GM10847 (cell line): Measurements from ENCODE around the gene GRIA1.

Source experiments
- POLR2A ChIP-seq: IDR thresholded peaks from 2 replicates; pipeline ENCODE4 v1.6.1; 2011; ENCODE audit not compliant: insufficient read length; ENCODE audit errors: extremely low read depth

GRIA1 gene

GRCh38 chr5:153744751-153745150 lies 254.3 kb downstream of the GRIA1 start:
- TF ChIP-seq POLR2A, result no peak

DNA sequence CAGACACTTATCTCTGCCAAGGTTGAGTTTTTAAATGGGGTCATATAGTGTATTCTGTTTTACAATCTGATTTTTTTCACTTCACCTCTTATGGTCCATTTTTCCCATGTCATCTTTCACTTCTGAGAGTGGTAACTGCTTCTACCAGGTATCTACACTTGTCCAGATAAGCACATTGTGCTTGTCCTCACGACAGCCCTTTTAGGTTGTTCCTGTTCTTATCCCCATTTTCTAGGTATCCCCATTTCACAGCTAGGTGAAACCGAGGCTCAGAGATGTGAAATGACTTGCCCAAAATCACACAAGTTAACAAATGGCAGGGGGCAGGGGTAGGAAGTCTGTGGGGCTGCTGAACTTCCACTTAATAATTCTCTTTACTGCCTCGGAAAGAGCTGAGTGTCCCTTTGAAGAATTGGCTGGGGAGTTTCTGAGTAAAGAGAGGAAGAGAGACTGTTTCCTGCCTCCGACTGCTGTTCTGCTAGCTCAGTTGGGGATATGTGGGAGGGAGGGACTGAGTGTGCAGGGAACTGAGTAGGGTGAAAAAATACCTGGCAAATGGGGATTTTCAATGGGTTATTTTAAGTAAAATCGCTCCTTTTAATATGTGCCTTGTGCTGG lies 255.4 kb downstream of the GRIA1 start:
- TF ChIP-seq POLR2A, result no peak

DNA sequence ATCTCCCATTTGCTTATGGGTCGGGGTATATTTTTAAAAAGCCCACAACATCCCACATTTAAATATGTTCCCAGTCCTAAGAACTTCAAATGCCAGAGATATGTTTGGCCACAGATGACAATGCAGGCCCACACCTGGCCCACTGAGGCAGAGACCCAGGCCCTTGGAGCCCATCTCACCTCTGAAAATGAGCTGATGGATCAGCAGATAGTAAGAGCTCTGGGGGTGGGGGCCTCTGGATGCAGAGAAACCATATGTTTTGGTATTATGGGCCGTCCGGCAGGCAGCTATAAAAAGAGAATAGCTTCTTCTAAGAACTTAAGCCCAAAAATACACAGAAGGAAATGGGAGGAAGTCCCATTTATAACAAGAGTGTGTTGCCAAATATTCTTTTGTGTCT lies 256.0 kb downstream of the GRIA1 start:
- TF ChIP-seq POLR2A, result no peak

DNA sequence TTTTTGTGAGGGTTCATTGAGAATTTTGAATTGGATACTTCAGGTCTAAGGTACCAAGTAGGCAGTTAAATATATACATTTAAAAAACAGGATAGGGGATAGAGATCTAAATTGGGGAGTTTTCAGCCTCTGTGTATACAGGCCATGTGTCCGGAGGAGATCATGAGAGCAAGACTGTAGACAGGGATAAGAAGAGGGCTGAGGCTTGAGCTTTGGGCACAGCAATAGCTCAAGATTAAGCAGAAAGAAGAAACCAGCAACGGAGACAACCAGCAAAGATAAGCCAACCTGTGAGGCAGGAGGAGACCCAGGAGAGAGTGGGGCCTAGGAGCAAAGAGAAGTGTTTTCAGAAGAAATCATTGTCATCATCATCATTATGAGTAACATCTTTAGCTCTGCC lies 258.4 kb downstream of the GRIA1 start:
- no peak for TF ChIP-seq POLR2A

GRCh38 chr5:153749960-153750359 lies 259.5 kb downstream of the GRIA1 start:
- TF ChIP-seq POLR2A, result no peak

GRCh38 chr5:153751251-153751650 lies 260.8 kb downstream of the GRIA1 start:
- TF ChIP-seq POLR2A, result no peak

- TF ChIP-seq POLR2A, result no peak
These were observed 262.4 kb downstream of the GRIA1 start for GRCh38 chr5:153752890-153753289.

DNA sequence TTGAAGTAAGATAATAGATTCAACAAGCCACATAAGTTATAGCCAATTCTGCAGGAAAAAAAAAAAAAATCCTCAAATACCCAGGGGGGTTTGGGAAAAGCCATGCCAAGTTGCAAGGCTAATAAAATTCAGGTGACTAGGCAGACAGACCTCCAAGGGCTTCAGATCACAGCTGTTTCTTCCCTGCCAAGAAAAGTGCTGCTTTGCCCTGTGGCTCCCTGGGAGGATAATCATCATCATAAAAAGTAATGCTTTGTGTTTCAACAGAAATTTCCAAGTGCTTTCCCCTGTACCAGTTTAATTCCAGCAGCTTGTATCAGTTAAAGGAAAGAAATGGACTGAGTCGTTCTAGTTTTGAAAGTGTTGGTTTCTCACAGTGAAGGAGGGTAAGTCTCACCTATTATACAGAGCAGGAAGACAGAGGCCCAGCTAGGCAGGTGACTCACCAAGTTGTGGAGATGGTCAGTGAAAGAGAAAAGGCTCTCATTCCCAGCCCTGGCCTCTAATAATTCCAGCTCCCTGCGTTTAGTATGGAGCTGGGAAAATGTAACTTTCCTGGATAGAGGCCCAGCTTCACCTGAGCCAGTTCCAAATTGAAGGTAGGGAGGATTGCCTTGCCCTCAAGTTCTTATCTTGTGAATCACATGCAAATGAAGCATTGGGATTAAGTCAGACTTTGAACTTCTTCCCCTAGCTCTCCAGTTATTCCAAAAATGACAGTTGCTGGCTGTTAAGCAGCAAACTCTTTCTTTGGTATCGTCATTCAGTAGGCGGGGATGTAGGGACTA lies 263.4 kb downstream of the GRIA1 start:
- TF ChIP-seq POLR2A, result no peak

DNA sequence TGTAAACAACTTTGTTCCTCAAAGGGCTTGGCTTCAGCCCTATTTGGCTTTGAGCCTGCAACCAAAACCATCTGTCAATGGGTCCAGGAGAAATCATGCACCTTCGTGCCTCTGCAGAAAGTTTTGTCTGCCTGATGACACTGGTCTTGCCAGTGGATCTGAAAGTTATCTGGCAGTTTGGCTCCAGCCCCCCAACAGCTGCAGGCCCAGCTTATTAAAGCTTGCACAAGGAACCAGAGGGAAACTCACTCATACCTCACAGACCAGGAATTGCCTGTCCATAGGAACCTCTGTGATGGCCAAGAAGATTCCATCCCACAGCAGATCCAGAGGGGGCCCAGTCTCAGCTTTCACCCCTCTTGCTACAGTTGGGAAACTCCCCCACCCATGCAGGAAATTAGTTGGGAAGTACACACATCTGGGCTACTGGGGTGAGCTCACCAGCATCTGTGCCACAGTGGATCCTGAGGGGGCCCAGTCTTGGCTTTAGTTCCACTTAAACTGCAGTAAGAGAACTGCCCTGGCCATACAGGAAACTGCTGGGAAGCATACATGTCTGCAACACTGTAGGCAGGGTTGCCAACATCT lies 265.5 kb downstream of the GRIA1 start:
- no peak for TF ChIP-seq POLR2A

DNA sequence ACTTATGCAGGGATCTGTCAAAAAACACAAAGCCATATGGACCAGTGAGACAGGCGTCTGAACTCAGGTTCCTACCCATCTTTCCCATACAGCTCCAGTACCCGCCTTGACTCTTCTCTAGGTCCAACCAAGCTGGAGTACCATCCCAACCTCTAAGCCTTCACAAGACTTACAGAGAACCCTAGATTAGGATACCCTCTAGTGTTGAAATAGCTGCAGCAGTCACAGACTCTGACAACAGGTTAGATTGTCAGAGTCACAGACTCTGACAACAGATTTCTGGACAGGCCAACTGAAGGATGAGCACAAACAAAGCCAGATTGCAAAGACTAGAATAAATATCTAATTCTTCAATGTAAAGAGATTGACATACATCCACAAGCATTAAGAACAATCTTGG lies 266.1 kb downstream of the GRIA1 start:
- TF ChIP-seq POLR2A, result no peak

GRCh38 chr5:153765987-153766386 lies 275.5 kb downstream of the GRIA1 start:
- no peak for TF ChIP-seq POLR2A

GRCh38 chr5:153767221-153768188 lies 277.0 kb downstream of the GRIA1 start:
- TF ChIP-seq POLR2A, result no peak

DNA sequence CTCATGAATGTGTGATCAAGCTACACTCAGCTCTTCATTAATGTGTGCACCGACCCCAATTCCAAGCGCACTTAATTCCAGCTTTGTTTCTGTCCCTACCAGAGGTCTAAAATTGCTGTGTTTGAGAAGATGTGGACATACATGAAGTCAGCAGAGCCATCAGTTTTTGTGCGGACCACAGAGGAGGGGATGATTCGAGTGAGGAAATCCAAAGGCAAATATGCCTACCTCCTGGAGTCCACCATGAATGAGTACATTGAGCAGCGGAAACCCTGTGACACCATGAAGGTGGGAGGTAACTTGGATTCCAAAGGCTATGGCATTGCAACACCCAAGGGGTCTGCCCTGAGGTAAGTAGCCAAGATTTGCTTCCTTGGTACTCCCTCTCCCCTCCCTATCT lies 279.6 kb downstream of the GRIA1 start:
- no peak for TF ChIP-seq POLR2A

DNA sequence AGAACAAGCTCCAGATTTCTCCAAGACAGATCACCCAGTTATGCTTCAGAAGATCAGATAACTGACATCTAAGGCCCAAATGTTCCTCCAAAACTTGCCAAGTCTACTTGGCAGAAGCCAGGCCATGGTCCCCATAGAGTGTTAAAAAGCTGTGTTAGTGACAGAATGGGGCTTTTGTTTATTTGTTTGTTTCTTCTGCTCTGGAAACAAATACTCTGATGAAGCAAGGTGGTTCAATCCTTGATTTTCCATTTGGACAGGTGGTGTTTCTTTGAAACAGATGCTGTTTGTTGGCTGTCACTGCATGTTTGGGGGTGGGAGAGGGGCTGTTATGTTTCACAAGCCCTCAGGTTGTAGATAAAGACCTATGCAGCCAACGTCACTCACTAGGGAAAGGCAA lies 284.2 kb downstream of the GRIA1 start:
- no peak for TF ChIP-seq POLR2A

DNA sequence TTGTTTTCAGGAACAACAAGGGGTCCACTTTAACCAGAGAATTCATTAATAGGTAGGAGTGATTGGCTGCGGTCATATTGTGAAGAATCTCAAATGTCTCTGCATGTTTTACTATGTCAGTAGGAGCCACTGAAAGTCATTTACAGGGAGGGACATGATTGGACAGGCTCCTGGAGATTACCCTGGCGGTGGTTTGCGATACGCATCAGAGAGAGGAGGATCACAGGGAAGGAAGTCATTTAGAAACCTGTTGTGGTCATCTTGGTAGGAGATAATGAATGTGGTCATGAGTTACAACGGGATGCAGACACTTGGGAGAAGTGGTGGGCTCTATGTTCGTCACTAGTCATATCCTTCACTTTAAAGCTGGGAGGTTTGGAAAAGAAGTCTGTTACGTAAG lies 285.5 kb downstream of the GRIA1 start:
- no peak for TF ChIP-seq POLR2A
